Left kidney (tissue), 8 donors: ENCODE data around the gene SLC11A1. TPM values are rescaled to one million over a fixed set of nuclear protein-coding genes. Genes with fewer than 3 reads are reported as not detected.

ENCODE experiments used
- DNase-seq: peaks from one replicate; pipeline ENCODE4 v3.0.0-alpha.2; 2013
- long read RNA-seq, 8 donors: transcript quantifications; one replicate each; lab custom pipeline, GENCODE V29; 2026
- polyA plus RNA-seq: library from polyadenylated mRNA; unstranded; fragments of 120-200 nt; gene quantifications from one replicate; pipeline ENCODE4 v1.2.1, GENCODE V29; 2013; ENCODE audit not compliant: insufficient read length

Gene SLC11A1, protein sequence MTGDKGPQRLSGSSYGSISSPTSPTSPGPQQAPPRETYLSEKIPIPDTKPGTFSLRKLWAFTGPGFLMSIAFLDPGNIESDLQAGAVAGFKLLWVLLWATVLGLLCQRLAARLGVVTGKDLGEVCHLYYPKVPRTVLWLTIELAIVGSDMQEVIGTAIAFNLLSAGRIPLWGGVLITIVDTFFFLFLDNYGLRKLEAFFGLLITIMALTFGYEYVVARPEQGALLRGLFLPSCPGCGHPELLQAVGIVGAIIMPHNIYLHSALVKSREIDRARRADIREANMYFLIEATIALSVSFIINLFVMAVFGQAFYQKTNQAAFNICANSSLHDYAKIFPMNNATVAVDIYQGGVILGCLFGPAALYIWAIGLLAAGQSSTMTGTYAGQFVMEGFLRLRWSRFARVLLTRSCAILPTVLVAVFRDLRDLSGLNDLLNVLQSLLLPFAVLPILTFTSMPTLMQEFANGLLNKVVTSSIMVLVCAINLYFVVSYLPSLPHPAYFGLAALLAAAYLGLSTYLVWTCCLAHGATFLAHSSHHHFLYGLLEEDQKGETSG
- polyA plus RNA-seq, result 0.58 TPM
- long read RNA-seq, donor 1, result 0 reads
- long read RNA-seq, donor 2, result 0 reads
- long read RNA-seq, donor 3, result 0 reads
- long read RNA-seq, donor 4, result 0 reads
- long read RNA-seq, donor 5, result 0 reads
- long read RNA-seq, donor 6, result 0 reads
- long read RNA-seq, donor 7, result 0 reads
- long read RNA-seq, donor 8, result 0 reads

DNA sequence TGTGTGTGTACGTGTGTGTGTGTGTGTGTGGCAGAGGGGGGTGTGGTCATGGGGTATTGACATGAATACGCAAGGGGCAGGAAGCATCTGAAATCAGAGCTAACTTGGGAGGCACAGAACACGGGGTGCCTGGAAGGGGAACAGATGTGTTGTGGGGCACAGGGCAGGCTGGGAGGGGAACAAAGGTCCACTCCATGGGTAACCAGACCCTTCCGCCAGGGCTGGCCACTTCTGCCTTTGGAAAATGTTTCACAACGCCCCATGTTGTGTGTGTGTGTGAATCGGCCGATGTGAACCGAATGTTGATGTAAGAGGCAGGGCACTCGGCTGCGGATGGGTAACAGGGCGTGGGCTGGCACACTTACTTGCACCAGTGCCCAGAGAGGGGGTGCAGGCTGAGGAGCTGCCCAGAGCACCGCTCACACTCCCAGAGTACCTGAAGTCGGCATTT, at the start of gene SLC11A1:
TSS of gene SLC11A1 (plus strand) at position 358 of the 451 bp plus-strand sequence. CDS start 96 bp downstream, outside the sequence.
- no peak for DNase-seq

DNA sequence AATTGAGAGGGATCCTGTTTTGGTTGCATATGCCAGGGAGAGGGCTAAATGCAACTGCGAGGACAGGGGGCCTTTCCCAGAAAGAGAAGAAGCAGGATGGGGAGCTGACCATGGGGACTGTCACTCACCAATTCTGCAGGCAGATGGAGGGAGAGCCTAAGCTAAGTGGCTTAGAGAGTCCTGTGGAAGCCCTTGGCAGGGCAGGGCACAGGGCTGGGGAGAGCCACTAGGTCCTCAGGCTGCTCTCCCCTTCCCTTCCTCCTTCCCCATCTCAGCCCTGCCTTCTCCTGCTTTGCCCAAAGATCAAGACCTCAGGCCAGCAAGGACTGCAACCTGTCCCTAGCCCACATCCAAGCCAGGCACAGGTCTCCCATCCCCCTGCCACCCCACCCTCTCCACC, 49.8 kb upstream of the SLC11A1 start:
- DNase-seq, result no peak

DNA sequence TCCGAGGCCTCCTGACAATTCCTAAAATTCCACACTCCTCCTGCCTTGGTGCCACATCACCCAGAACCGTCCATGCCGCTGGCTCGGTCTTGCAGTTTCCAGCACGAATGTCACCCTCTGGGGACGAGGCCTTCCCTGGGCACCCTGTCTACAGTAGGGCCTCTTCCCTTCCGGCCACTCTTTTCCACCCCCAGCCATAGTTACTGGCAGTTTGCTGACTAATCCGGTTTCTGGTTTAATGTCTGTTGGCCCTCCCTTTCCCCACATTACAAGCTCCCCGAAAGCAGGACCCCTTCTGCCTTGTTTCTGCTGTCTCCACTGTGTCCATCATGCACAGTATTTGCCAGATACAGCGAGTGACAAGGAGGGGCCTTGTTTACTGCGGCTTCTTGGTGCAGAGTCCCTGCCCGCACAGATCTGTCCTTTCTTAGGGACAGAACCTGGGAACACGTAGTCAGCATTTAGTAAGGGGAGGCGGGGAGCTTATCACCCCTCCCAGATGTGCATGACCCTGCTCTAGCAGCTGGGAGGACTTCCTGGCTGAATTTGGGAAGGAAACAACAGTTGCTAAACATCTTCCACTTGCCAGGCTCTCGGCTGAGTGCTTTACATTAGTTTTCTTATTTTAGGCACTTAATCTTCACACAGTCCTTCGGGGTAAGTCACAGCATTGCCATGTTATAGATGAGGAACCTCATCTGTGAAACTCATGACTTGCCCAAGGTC, 49.0 kb upstream of the SLC11A1 start:
- DNase-seq, result no peak

DNA sequence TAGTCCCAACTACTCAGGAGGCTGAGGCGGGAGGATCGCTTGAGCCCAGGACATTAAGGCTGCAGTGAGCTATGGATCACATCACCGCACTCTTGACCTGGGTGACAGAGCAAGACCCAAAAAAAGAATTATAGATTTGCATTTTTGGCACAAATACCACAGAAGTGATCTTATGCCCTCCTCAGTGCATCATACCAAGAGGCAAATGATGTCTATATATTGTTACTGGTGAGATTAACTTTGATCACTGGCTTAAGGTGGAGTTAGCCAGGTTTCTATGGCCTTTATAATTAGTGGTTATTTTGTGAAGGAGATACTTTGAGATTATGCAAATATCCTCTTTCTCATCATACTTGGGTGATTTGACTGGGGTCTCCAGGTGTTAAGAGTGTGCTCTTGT, 47.5 kb upstream of the SLC11A1 start:
- no peak for DNase-seq

DNA sequence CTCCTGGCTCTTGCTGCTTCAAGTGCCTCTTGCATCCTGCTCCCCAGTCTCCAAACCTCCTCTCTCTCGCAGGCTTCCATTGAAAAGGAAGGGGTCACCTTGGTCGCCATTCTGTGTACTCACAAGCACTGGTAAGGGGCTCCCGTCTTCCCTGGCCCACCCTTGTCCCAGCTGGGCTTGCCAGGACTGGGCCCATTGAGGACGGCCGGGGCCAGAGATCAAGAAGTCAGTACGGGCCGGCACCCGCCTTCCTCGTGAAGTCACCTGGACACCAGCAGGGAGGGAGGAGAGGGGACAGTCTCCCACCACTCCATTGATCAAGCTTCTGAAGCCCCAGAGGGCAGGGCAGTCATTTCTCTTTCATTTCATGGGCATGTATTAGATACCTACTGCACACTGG, 41.4 kb upstream of the SLC11A1 start:
- no peak for DNase-seq

DNA sequence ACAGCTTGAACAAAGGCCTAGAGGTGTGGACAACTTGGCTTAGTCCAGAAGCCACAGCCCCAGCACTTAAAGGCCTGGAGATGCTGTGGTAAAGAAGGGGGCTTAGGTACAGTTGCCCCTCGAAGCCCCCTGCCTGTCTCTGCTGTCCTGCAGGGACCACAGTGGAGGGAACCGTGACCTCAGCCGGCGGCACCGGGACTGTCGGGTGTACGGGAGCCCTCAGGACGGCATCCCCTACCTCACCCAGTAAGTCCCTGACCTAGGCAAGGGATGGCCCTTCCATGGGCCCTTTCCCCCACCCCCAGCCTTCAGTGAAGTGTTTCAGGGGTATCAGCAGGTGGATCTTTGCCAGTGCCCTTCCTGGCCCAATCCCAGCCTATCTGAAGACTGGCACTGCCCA, 40.7 kb upstream of the SLC11A1 start:
- DNase-seq, result no peak

DNA sequence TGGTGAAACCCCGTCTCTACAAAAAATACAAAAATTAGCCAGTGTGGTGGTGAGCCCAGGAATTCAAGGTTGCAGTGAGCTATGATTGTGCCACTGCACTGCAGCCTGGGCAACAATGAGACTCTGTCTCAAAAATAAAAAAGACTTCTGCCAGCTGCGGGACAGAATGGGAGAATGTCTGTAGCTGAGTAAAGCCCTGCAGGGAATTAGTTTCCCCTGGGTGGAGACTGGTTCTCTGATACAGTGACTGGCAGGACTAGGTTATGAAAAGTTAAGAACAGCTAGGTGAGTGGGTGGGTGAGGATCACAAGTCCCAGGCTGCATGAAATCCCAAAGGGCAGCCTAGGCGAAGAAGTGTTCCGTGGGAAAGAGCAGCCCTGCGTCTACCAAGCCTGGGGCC, 39.2 kb upstream of the SLC11A1 start:
- DNase-seq, result no peak

DNA sequence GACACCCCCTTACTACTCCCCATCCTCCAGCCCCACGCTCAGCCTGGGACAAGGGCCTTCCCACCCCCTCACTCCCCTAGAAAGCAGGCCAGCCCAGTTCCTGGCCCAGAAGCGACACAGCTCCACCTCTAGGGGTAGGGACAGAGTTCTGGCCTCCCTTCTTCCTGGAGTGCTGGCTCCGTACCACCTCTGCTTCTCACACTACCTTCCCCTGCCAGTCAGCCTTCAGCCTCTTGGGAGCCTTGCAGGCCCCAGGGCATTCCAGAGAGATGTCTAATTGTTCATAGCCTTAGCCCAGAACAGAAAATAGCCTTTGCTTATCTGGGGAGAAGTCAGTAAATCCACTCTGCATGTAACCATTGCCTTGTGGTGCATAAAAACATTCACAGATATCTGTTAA, 38.5 kb upstream of the SLC11A1 start:
- DNase-seq, result no peak

DNA sequence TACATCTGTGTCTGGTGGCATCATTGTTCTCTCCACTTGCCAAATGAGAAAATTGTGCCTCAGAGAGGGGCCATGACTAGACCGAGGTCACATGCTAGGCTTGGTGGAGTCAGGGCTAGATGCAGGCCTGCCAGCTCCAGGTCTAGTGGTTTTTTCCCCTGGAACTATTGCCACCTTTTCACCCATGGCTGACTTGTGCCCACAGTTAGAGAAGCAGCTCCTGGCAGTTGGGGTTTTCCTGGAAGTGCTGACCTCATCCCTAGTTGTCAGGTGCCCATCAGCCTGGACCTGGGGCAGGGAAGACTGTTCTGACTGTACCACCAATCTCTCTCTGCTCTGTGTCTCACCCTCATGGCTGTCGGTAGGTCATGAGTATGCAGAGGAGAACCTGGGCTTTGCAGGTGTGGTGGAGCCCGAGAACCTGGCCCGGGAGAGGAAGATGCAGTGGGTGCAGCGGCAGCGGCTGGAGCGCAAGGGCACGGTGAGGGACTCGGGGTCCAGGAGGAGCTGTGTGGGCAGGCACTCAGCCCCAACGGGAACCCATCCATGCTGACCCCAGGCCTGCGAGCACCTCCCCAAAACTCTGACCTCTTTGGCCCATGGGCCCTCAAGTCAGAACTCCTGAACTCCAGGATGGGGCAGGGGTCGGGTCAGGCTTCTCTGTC, 37.9 kb upstream of the SLC11A1 start:
- DNase-seq, result no peak

DNA sequence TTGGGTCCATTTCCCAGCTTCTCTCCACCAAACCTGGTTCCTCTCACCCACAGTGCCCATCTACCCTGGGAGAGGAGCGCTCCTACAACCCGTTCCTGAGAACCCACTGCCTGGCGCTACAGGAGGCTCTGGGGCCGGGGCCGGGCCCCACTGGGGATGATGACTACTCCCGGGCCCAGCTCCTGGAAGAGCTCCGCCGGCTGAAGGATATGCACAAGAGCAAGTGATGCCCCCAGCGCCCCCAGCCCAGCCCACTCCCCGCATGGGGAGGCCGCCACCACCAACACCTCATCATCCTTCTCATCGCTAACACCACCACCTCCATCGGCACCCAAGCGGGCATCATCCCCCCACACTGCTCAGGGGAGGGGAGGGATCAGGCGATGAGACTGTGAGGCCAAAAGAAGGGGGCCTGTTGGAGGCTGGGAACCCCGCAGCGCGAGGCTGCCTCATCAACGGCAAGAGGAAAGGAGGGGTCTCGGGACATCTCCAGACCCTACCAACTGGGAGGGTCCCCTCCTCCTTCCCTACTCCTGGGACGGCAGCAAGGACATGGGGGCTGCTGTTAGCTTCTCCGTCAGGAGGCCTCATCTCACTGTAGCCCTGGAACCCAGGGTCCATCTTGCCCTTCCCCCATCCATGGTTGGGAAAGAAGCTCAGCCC, 37.2 kb upstream of the SLC11A1 start:
- no peak for DNase-seq

DNA sequence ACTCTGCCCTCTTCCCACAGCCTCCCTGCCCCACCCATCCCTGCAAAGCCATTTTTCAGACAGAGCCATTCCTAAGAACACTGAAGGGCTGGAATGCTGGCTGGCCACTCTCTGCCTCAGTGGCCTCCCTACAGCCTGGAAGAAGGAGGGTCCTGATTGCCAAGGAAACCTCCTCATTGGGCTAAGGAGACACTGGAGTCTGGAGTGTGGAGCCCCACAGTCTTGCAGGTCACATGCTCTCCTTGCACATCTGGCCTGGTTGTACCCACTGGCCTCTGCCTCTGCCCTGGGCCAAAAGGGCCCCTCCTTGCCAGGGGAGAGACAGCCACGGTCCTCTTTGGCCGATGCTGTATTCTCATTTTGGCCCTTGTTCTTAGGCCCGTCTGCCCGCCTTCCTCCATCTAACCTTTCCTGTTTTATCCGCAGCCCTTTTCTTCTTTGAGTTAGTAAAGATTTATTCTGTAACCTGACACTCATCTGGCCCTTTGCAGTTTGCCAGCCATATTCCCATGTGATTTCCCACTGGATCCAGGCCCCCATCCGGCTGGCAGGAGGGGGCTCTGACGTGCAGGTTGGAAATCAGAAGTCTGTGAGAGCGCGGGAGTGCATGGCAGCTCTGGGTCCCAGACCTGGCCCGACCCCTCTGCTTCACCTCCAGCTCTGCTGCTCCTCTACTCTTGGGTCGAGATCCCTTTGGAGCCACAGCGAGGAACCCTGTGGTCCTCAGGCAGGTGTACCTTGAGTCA, 36.4 kb upstream of the SLC11A1 start:
- no peak for DNase-seq

DNA sequence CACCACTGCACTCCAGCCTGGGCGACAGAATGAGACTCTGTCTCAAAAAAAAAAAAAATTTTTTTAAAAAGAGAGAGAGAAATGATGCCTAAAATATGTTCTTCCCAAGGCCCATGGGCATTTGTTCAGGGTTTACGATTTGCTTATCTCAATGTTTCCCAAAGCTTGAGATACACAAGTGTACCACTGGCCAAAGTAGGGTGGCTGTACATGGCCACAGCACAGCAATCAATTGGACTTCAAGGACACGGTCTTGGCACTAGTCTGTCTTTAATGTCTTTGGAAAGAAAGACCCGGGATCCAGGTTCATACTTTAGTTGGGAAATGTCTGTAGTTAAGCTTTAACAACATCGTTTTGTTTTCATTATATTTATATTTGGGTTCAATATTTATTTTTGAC, 34.9 kb upstream of the SLC11A1 start:
- DNase-seq, result no peak

DNA sequence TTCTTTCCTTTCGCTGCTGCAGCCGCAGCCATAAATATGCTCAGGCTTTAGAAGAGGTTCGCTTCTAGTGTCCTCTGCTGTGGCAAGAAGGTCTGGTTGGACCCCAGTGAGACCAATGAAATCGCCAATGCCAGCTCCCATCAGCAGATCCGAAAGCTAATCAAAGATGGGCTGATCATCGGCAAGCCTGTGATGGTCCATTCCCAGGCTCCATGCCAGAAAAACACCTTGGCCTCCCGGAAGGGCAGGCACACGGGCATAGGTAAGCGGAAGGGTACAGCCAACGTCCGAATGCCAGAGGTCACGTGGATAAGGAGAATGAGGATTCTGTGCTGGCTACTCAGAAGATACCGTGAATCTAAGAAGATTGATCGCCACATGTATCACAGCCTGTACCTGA, 28.0 kb upstream of the SLC11A1 start:
- DNase-seq, result no peak

DNA sequence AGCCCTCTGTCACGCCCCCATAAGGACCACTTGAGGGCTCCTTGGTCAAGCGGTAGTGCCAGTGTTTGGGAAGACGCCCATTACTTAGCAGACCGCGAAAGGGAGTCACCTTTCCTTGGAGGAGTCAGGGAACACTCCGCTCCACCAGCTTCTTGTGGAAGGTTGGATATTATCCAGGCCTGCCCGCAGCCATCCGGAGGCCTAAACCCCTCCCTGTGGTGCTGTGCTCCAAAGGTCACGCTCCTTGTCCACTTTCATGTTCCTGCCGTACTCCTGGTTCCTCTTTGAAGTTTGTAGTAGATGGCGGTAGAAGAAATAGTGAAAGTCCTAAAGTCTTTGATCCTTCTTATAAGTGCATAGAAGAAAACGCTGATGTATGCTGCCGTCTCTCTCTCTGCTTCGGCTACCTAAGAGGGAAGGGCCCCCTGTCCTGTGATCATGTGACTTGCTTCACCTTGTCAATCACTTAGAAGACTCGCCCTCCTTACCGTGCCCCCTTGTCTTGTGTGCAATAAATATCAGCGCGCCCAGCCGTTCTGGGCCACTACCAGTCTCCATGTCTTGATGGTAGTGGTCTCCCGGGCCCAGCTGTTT, 27.1 kb upstream of the SLC11A1 start:
- DNase-seq, result no peak

DNA sequence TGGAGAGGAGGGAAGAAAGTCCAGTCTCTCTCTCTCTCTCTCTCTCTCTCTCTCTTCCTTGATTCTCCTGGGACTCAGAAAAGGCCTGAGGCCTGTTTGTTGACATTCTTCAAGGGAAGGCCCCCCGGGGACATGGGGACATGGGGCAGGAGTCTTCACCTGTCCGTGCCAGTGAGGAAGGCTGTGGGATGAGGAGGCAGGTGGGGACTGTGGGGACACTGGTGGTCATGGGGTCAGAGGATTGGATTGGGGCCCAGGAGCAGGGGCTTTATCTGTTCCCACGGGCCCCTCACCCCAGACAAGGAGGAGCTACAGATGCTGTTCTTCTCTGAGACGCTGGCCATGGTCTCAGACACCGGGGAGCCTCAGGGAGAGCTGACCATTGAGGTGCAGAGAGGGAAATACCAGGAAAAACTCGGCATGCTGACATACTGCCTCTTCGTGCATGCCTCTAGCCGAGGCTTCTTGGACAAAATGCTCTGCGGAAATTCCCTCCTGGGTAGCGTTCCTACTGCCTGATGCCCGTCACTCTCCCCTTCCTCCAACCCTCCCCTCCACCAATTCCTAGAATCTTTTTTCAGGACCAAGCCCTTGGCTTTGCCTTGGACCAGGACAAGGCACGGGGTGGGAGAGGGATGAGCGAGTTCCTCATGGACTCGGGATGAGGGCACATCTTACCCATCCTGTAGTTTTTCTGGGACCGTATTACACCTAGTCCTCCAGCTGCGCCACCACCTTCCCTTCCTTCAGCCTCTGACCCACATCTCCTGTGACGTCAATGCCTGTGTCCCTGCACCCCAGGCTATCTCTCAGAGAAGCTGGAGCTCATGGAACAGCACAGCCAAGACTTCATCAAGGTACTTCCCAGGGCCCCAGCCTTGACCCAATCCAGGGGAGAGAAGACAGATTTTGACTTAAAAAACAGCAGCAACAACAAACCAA, 24.6 kb upstream of the SLC11A1 start:
- DNase-seq, result no peak

DNA sequence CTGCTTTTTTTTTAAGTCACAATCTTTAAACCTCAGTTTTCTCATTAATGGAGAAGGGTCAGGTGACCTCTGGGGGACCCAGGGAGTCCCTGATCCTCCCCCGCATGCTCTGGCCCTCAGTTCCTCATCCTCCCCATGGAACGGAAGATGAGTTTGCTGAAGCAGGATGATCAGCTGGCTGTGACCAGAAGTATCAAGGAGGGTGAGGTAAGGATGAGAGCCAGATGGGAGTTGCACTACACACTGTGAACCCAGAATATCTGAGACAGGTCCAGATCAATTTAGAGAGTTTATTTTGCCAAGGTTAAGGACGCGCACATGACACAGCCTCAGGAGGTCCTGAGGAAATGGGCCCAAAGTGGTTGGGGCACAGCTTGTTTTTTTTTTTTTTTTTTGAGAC, 21.6 kb upstream of the SLC11A1 start:
- no peak for DNase-seq

DNA sequence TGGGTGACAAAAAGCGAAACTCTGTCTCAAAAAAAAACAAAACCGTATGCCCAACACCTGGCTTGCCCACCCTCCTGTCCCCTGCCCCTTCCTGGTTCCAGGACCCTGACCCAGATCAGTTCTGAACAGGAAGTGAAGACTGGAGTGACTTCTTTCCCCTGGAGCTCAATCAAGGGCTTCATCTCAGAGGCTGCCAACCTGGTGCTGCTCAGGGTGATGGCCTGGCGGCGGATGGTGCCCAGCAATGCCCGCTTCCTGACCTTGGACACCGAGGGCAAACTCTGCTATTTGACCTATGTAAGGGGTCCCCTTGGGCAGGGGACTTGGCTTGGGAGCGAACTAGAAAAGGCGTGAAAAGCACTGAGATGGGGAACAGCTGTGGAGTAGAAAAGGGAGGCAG, 19.5 kb upstream of the SLC11A1 start:
- DNase-seq, result no peak

DNA sequence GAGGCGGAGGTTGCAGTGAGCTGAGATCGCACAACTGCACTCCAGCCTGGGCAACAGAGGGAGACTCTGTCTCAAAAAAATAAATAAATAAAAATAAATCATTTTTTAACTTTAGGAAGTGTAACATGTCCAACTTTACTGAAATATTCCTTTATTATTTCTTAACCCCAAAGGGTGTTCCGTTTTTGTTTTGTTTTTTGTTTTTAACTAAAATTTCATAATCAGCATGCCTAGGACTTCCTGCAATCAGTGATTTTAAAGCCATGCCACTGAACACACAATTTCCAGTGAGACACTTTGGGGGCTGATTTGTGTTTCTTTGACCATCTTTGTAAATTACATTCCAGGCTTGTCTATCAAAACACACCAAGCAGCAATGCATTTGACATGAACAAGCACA, 18.3 kb upstream of the SLC11A1 start:
- no peak for DNase-seq

DNA sequence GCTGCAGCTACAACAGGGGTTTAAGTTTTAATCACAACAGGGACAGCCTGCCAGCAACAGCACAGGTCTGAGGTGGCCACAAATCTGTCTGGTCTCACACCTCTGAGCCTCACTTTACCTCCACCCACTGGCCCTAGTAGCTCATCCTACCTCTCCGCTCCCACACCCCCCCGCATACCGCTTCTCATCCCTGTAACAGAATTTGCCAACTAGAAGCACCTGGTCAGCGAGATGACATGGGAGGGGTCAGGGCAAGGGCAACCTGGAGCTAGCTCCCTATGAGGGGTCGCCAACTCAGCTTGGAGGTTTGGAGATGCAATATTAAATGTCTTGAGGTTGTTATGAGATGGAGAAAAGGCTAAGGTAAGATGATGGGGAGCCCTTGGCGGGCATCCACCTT, 17.9 kb upstream of the SLC11A1 start:
- DNase-seq, result no peak
